AG04449 (cell line): ENCODE measurements around the gene SLC37A1.

ENCODE experiments used
- CTCF ChIA-PET: fragments of 350-600 bp; formaldehyde crosslinking; extraction: SDS; loops from one replicate; lab custom pipeline; 2021; ENCODE audit warnings: antibody characterized with exemption; lab: Yijun Ruan, JAX
- POLR2A ChIA-PET: fragments of 400-600, 350-600 bp; formaldehyde crosslinking; extraction: SDS; loops from one replicate; lab custom pipeline; 2020; ENCODE audit warnings: antibody characterized with exemption, inconsistent platforms; lab: Yijun Ruan, JAX
- DNase-seq: peaks from one replicate; pipeline ENCODE4 v3.0.0-alpha.2; 2010; ENCODE audit warnings: low read depth, low spot score
- H3K4me3 ChIP-seq: 2 replicates; pipeline ENCODE4 v1.5.1; 2011; ENCODE audit warnings: low read depth, mild to moderate bottlenecking, control low read depth, low read length
- TF ChIP-seq, protein P1 (sequence below): IDR thresholded peaks from one replicate; pipeline ENCODE4 v1.5.1; 2011; ENCODE audit warnings: mild to moderate bottlenecking, moderate library complexity, low read length, control low read depth, inconsistent platforms; ENCODE audit not compliant: insufficient read depth; ENCODE audit errors: missing control alignments

The SLC37A1 gene

DNA sequence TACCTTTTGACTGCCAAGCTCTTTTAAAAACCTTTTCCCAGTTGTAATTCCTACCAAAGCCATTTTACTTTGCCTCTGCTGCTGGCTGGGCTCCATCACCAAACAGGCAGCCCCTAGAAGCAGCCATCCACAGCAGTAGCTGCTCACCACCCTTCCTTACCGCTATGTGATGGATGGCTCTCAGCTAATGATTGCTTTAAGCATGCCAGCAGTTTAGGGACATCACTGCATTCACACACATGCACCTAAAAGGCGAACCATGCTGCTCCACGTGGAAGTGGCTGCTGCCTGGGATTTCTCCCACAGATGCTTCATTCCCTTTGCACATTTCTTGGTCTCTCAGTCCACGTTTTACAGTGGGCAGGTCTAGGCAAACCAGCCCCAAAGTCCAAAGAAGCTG lies 93.5 kb downstream of the SLC37A1 start:
- CTCF ChIA-PET, result no interaction called here

DNA sequence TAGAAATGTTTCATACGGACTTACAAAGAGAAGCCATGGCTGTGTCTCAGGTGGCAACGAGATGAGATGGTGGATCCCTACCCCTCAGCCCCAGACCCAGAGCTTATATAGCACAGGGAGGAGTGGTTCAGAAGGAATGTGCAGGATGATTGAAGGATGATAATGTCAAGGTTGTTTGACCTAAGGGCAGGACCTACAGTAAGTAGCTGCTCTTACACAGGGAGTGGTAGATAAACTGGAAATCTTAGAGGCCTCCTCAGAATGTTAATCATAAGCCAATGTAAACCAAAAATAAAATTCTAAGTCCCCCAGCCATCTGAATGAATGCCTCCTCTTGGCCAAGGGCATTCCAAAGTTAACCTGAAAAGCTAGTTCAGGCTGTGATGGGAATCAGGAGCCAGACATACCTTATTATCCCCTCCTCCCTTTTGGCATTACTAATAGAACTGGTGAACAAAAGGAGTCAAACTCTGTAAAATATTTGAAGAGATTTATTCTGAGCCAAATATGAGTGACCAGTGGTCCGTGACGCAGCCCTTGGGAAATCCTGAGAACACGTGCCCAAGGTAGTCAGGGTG lies 94.0 kb downstream of the SLC37A1 start:
- ChIA-PET CTCF (no interaction called here), POLR2A (no interaction called here)
- H3K4me3 ChIP-seq, result no peak overlapping the region
- no peak for DNase-seq
- TF ChIP-seq, protein P1, sequence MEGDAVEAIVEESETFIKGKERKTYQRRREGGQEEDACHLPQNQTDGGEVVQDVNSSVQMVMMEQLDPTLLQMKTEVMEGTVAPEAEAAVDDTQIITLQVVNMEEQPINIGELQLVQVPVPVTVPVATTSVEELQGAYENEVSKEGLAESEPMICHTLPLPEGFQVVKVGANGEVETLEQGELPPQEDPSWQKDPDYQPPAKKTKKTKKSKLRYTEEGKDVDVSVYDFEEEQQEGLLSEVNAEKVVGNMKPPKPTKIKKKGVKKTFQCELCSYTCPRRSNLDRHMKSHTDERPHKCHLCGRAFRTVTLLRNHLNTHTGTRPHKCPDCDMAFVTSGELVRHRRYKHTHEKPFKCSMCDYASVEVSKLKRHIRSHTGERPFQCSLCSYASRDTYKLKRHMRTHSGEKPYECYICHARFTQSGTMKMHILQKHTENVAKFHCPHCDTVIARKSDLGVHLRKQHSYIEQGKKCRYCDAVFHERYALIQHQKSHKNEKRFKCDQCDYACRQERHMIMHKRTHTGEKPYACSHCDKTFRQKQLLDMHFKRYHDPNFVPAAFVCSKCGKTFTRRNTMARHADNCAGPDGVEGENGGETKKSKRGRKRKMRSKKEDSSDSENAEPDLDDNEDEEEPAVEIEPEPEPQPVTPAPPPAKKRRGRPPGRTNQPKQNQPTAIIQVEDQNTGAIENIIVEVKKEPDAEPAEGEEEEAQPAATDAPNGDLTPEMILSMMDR, result no peak

More for the DNA sequence above, 93.5 kb downstream of the SLC37A1 start:
- POLR2A ChIA-PET, result no interaction called here
- TF ChIP-seq, protein P1, result no peak
- H3K4me3 ChIP-seq, result no peak overlapping the region
- no peak for DNase-seq

DNA sequence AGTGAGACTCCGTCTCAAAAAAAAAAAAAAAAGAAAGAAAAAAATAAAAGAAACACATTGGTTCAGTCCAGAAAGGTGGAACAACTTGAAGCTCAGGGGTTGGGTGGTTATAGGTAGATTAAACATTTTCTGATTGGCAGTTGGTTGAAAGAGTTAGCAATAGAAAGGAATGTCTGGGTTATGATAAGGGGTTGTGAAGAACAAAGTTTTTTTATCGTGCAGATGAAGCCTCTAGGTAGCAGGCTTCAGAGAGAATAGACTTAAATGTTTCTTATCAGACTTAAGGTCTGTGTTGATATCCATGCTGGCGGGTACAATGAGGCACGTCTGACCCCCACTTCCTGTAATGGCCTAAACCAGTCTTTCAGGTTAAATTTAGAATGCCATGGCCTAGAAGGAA lies 94.8 kb downstream of the SLC37A1 start:
- ChIA-PET POLR2A (no interaction called here), CTCF (no interaction called here)
- no peak overlapping the region for H3K4me3 ChIP-seq
- no peak for DNase-seq
- TF ChIP-seq, protein P1, result no peak

DNA sequence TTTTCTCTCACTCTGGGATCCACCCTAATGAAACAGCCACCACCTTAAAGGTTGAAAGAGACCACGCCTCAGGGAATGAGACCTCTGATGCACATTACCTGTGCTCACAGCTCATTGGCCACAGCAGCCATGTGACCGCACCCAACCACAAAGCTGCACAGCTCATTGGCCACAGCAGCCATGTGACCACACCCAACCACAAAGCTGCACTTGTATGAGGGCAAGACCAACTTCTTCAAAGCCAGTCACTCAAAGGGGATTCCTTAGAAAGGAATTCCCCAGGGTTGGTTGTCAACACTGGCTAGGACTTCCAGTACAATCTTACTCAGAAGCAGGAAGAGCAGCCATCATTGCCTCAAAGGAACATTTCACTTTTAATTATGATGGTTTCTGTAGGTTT lies 96.2 kb downstream of the SLC37A1 start:
- H3K4me3 ChIP-seq, result no peak overlapping the region
- DNase-seq, result no peak
- ChIA-PET POLR2A (no interaction called here), CTCF (no interaction called here)
- TF ChIP-seq, protein P1, result no peak

DNA sequence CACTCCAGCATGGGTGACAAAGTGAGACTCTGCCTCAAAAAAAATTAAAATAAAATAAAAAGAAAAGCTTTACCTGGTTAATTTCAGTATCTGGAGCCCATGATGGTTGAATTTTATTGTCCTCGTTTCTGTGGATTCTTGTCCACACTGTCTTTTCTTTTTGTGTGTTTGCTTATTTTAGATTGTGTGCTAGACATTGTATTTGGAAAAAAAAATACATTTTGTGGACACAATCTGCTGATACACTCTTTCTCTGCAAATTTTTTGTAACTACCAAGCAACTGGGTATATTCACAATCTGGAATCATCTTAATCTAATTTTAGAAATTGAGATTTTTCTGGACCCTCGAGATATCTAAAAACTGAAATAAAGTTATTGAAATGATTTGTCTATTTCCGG lies 98.2 kb downstream of the SLC37A1 start:
- DNase-seq, result no peak
- TF ChIP-seq, protein P1, result no peak
- H3K4me3 ChIP-seq, result no peak overlapping the region
- CTCF ChIA-PET, result no interaction called here
- POLR2A ChIA-PET, result no interaction called here

DNA sequence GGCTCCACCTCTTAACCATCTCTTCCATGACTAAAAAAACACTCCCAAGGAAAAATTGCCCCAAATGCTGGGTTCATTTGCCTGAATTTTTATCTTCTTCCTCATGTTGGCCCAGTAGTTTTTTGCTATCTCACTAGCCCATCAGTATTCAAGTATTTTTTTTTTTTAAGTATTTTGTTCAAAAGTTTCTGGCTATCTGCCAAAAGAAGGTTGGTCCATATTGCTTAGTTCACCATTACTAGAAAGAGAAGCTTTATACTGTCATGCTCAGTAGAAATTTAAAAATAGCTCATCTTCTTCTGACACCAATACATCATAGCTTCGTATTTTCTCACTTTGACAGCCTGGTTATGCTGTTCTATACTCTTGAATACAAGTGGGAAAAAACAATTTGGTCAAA lies 98.7 kb downstream of the SLC37A1 start:
- CTCF ChIA-PET, result no interaction called here
- POLR2A ChIA-PET, result no interaction called here
- H3K4me3 ChIP-seq, result no peak overlapping the region
- no peak for DNase-seq
- TF ChIP-seq, protein P1, result no peak
